CD1c-positive myeloid dendritic cell (primary cell): ENCODE measurements around the gene ZBTB21.
A peak's percentile ranks its signal among the peaks of the same experiment; 100 is the strongest.

Experiments
- DNase-seq: peaks from one replicate; pipeline ENCODE4 v3.0.0-alpha.2; 2016; ENCODE audit errors: extremely low spot score

Gene ZBTB21

DNA sequence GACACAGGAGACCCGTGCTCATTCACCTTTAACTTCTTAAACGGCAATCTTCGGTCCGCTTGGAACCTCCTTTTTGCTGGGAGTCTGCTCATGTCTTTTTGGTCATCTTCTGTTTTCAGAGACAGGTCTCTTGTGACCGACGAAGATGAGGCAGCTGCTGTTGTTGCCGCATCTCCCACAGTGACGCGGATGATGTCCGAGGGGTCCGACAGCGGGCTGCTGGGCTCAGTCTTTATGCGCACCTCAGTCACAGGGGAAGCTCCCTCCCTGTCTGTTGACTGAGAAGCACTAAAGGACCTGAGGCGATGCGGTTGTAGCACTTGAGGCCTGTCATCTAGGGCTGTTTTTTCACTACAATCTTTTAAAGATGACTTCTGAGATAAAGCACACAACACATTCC, 17.6 kb downstream of the ZBTB21 start:
- no peak for DNase-seq

DNA sequence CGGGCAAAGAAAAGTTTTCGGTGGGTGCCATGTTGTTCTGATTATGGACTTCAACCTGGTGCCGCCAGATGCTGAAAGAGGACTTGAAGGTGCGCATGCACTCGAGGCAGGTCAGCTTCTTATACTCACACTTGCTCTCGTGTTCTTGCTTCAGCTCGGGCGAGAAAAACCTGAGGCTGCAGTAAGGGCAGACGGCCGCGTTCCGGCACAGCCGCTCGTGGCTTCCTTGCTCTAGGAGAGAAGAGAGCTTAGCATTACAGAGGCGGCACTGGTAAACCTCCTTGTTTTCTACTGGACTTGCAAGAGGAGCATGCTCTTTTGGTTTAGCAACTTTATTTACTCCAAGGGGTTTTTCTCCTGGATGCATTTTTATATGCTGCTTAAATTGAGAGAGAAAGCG, 18.5 kb downstream of the ZBTB21 start:
- DNase-seq: no peak

DNA sequence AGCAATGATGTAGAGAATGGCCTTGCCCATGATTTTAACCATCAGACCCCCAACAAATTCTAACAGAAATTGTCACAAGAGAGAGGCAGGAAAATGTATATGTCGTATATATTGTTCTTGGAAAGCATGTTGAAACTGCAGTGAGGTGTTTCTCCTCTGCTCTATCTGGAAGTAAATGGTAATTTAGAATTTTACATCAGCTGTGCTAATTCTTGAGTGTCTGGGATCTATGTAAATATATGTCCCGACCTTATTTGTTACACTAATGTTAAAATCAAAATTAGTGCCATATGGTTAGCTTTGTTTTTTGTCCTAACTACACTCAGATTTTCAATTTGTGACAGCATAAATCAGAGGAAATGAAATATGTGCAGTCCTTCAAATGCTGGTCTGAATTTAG, 20.5 kb downstream of the ZBTB21 start:
- DNase-seq: no peak

DNA sequence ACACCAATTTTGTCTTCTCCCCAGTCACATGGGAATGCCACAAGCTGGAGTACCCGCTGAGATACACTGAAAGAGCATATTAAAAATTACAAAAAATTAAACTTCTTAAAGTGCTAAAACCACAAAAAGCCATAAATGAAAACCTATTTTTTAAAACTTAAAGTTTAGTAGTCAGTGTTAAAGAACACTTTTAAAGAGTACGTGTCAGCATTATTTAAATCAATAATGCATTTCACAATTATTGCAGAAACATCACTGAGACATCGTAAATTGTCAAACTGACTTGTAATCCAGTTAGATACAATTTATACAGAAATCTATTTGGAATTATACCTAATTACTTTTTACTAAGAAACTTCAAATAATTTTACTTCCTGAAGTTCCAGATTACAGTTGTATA, 22.9 kb downstream of the ZBTB21 start:
- no peak for DNase-seq

DNA sequence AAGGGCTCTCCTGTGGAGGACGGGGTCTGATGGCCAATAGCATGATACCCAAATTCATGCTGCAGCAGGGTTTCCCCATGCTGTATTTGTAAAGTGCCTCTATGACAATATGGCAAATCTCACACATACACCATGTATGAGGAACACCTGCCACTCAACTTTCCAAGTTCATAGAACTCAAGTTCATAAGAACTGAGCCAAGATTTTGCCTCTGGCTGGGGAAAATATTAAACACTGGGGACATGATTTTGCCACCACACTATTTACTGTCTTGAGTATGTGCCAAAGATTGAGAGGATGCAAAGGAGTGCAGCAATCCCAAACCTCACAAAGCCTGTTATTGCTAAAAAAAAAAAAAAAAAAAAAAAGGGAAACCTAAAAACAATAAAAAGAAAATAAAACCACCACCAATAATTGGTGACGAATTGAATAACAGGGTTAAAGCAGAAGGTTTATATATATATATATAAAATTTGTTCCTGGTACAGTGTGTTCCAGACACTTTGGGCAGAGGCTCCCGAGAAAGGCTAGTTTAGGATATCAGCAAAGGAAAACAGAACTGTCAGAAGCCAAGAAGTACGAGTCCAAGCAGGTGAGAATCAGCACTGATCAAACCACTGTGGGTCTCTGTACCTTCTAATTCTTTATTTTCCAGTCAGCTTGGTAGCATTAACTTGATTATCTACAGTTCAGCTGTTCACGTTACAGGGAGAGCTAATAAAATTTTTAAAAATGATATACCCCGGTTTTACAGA, 24.3 kb downstream of the ZBTB21 start:
- no peak for DNase-seq

DNA sequence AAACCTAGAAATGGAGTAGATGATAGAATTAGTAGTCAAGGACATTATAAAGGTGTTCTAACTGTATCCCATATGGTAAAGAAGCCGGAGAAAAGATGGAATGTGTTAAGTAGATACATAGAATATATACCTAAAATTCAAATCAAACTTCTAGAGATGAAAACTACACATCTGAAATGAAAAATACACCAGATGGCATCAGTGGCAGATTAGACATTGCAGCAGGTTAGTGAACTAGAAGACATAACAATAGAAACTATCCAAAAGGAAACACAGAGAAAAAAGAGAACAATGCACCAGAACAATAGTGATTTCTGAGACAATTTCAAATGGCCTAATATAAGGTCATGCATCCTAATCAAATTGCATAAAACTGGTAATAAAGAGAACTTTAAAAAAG, 26.9 kb downstream of the ZBTB21 start:
- no peak for DNase-seq

DNA sequence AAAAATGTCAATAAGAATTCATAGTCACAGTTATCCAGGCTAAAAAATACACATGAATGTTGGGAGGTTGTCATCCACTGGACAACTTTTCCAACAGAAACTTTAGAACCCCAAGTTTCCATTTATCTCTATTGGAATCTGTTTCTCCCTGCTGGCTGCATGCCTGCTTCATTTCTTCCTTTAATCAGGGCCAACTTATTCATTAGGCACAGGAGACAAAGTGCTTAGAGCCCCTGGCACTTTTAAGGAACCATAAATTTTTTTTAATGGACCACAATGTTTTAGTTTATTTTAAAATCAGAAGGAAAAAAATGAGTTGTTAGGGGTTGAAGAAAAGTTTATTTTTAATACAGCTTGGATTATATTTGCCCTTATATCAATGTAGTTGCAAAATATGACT, 29.6 kb downstream of the ZBTB21 start:
- no peak for DNase-seq

DNA sequence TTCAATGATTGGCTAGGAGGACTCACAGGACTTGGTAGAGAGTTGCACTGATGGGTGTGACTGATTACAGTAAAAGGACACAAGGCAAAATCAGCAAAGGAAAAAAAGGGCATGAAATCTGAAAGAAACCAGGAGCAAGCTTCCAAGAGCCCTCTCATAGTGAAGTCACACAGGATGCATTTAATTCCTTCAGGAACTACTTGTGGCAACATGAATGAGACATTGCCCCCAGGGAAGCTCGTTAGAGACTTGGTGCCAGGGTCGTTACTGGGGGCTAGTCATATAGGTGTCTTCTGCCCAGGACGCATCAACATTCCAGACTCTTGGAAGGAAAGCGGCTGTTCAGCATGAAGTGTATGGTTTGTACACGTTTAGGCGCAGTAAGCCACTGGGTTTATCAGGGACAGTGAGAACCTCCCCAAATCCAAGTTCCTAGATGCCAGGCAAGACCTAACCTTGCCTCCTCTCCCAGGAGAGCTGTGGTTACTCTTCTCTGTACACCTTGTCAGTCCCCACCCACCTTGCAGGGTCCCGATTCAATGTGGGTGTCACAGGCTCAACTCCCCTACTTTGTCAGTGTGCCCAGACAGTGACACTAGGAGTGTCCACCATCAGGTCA, 30.3 kb downstream of the ZBTB21 start:
- no peak for DNase-seq

DNA sequence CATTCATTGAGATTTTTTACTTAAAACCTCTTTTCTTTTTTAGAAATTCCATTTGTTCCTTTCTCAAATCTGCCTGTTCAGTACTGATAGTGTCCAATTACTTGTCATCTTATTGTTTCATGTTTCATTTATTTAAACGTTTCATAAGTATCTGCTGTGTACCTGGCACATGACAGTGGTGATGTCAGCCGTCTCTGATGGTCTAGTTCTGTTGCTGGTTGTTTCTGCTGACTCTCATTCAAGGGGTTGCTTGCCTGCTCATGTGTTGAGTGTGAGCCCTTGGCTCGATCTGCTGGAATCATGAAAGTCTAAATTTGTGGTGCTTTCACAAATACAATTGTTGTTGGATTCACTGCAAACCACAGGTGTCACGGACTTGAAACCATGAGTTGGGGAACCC, 30.8 kb downstream of the ZBTB21 start:
- no peak for DNase-seq

DNA sequence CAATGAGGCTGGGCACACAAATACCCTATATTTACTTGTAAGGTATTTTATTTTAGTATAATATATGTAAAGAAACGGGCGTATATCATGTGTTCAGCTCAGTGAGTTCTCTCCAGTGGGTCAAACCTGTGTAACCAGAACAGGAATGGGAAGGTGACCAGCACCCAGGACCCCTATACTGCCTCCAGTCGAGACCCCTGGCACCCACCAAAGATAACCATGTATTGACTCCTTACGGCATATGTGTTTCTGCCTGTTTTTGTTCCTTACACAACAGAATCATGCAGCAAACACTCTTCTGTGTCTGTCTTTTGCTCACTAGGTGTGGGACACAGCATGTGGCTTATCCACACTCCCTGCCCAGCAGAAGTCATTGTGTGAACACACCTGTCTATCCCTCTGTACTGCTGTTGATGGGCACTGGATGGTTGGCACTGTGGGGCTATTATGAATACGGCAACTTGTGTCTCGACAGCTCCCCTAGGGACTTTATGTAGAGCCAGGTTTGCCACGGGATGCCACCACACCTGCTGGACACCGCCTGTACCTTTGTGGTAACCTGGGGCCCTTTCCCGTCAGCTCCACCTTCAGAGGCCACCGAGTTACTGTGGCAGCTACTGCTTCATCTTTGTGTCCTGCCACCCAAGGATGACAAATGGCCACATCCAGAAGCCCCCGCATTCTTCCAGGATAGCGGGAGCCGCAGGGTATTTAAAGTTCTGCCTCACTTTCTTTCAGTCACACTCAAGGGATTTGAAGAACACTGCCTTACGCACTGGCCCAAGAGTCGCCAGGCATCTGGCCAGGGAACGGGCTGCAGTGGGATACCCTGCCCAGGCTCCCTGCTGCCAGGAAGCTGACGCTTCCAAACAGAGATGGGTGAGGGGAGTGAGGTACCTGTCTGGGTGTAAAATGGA, 32.9 kb downstream of the ZBTB21 start:
- DNase-seq: no peak

DNA sequence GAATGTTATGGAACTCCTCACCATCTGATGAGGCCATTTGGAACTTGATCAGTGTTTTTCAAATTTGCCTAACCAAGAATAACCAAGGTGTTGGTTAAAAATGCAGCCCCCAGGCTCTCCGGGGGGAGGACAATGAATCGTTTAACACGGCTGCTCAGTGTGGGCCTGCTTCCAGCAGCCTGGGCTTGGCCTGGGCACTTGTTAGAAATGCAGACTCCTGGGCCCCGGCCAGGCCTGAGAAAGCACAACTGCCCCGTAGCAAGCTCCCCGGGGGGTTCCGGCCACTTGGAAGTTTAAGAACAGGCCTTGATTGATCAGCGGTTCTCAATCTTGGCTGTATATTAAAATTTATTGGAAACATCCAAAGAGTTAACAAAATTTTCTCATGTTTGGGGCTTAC, 33.5 kb downstream of the ZBTB21 start:
- no peak for DNase-seq

DNA sequence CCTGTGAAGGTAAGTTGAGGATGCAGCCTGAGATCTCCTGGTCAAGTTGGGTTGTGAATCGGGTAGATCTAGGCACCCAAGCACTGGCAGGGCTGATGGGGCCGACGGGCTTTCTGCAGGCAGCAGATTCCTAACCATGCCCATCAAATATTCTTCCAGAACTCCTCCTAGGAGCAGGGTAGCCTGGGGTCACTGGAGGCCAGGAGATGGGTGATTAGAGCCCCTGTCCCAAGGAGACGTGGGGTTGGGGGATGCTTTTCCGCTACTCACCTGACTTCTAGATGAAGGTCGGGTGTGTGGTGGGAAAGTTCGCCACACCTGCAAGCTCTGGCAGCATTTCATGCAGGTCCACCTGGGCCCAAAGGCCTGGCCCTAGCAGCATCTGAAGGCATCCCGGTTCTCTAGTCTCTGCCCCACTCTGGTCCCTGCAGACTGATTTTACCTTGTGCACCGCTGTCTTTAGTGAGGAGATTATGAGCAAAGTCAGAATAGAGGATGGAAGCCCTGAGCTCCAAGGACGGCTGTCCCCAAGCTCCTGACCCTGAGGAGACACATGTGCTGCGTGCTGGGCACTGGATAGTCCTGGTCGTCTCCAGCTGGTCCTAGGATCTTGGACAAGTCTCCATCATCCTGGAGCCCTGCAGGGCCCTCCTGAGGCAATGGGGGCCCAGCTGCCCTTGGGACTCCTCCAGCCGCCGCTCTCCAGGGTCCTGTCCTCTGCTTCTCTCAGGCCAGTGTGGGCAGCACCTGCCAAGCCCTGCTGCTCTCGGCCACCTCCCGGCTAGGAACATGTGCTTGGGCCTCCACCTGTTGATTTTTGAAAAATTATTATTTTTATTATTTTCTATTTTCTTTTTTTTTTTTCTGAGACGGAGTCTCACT, 34.5 kb downstream of the ZBTB21 start:
- DNase-seq: no peak

DNA sequence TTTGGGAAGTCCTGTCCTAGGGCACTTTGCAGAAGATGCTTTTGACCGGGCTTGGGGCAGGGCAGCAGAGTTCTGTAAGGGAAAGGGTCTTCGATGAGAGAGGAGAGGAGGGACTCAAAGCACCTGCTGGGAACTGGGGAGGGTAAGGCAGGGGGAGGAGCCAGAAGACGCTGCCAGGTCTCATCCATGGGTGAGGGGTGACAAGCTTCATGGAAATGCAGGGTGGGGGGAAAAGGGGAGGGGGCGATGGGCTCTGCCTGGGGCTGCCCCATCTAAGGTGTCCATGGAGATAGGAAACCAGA, 35.5 kb downstream of the ZBTB21 start:
- DNase-seq: no peak

DNA sequence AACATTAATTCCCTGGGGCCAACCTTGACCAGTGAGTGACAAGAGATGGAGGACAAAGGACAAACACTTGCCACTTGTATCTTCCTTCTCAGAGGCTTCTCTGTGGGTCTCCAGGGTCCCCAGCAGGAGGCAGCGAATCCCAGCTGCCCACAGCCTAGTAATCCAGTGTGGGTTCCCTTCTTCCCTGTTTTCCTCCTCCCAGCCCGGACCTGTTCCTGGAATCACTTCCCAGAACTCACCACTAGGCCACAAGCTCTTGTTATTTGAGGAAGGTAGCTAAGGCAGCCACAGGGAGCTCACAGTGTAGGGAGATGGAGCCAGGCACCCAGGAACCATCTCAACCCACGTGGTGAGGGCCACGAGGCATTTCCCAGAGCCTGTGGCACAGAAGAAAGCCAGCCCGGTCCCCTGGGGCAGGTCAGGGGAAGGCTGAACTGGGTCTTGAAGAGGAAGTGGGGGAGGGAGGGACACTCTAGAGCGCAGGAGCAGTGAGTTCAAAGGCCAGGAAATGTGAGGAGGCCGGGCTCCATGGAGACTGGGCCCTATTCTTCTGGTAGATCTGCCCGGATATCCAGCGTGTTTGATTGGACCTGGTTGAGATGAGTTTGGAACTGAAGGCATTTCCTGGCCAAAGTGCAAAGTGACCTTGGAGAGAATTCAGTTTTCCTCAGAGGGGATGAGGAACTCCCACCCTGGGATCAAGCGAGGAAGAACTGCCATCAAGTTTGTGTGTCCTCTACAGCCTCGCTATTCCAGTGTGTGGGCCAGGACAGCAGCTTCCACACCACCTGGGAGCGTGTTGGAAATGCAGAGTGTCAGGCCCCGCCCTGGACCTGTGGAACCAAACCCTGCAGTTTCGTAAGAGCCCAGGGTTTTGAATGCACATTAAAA, 36.1 kb downstream of the ZBTB21 start:
- DNase-seq: peak; percentile 82

DNA sequence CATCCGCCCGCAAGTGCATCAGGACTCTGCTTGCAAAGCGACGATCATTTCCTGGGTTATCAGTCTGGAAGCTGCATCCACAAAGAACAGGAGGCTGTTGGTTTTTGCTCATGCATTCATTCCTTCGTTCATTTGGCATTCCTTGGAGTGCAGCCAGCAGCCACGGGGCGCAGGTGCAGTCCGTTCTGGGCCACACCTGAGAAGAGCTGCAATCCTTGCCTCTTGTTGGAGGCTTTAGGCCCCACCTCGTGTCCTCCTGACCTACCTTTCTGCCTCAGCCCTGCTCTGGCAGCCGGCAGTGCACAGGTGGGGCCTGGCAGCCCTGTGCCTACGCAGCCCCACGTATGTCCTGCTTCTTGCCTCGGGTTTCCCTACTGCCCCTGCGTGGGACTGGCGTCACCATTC, 36.7 kb downstream of the ZBTB21 start:
- no peak for DNase-seq

DNA sequence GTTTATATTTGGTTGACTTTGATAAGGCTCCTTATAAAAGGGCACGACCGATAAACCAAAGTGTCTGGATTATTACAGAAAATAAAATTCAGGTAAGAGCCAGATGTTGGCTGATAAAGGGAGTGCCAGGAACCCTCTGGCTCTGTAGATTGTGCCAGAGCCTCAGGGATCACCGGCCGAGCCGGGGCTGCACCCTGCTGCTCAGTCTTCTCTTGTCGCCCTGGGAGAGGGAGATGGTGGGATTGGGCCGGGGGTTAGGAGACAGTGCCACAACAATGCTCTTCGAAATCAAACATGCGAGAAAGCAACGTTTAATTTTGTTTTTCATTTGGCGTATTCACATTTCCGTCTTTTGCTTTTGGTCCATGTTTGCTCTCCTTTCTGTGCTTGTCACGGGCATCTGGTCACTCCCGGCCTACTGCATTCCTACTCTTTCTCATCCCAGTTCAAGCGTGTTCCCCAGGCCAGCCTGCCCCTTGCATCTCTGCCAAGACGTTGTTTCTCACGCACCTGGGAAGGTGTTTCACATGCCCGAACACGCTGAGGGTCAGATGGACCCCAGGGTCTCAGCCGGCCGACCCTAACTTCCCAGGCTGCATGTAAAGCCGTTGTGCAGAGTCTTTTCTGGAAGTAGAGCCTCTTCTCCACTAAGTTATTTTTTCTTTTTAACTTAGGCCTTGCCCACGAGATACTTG, 37.5 kb downstream of the ZBTB21 start:
- DNase-seq: no peak

DNA sequence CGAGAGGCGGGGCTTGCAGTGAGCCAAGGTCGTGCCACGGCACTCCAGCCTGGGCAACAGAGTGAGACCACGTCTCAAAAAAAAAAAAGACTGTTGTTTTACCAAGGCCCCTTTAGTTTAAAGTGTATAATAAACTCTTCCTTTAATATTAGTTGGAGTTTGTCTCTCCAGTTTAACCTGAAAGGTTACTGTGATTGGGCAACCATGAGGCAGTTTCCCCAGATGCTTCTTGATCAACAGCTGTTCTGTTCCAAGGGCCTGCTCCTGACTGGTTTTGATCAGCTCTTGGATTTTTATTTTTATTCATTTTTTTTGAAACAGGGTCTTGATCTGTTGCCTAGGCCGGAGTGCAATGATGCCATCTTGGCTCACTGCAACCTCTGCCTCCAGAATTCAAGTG, 38.3 kb downstream of the ZBTB21 start:
- no peak for DNase-seq

DNA sequence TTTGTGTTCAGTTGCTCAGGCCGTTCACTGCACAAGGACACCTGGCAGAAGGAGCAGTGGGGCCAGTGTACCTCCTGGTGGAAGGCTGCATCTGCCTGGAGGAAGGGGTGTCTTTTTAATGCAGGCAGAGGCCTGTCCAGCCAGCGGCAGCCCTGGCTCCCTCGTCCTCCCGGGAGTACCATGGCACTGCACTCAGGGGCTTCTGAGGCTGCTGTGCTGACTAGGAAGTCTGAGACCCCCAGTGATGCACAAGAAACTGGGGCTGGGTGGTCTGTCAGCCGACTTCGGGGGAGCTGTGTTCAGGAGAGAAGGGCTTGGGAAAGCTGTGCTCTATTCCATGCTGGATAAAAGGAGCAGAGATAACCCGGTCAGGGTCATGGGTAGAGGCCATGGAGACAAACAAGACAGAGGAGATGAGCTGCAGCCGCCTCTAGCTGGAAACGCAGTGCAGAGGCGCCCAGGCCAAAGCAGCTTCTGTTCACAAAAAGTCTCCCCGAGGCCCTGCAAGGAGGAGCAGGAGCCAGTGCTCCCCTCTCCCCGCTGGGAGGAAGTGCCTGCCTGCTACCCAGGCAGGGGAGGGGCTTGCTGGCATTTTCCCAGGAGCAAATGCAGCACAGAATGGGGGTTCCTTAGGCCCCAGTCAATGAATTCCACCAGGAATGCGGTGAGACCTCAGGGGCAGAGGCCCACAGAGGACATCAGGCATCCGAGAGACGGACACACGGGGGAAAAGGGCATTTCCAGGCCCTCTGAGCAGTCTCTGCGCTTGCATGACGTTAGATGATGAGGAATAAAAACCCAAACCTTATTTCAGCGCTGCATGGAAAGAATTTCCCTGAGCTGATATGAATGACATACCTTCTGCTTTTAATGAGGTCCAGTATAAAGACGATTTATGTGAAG, 39.2 kb downstream of the ZBTB21 start:
- DNase-seq: no peak

DNA sequence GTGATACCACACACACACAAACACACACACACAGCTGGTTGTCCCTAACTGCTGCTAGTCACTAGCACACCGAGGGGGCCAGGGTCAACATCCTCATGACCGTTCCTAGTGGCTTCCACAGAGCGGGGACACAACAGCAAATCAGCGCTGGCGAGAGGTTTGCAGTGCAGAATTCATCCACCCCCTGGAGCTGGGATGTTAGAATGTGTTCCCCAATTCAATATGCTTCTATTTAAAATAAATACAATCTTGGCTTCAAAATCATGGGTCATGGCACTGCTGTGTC, 40.1 kb downstream of the ZBTB21 start:
- DNase-seq: no peak

DNA sequence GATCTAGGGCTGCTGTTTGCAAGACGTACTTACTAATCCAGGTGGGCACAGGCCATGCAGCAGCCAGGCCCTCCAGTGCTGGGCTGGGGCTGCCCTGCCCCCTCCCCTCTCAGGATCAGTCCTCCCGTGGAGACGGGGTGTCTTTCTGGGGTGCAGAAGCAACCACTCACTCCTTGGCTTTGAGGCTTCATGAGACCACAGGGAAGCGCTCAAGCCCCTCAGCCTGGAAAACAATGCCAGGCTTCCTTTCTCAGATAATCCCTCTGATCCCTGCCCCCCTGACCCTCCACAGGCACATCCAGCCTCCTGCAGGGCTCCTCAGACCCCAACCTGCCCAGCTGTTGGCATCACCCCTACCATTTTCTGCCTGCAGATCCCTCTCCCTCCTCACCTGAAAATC, 42.5 kb downstream of the ZBTB21 start:
- no peak for DNase-seq
